ENCODE measurements around the gene FPGS.

DNA sequence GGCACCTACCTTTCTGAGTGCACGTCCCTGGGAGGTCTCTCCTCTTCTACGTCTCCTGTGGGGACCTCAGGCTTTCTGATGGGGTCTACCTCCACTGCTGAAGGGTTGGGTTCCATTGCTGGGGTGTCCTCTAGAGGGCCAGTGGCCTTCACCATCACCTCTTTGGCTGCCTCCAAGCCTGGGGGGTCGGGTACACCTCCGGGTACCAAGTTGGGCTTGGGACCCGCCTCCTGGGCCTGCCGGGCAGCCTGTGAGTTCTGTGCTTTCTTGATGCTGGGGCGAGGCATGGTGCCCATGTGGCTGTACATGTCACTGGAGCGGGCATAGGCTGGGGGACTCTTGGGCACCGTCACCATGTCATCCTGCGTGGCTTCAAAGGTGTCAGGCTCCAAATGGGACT lies 28.7 kb upstream of the FPGS start:
- TF ChIP-seq, protein P1, sequence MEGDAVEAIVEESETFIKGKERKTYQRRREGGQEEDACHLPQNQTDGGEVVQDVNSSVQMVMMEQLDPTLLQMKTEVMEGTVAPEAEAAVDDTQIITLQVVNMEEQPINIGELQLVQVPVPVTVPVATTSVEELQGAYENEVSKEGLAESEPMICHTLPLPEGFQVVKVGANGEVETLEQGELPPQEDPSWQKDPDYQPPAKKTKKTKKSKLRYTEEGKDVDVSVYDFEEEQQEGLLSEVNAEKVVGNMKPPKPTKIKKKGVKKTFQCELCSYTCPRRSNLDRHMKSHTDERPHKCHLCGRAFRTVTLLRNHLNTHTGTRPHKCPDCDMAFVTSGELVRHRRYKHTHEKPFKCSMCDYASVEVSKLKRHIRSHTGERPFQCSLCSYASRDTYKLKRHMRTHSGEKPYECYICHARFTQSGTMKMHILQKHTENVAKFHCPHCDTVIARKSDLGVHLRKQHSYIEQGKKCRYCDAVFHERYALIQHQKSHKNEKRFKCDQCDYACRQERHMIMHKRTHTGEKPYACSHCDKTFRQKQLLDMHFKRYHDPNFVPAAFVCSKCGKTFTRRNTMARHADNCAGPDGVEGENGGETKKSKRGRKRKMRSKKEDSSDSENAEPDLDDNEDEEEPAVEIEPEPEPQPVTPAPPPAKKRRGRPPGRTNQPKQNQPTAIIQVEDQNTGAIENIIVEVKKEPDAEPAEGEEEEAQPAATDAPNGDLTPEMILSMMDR (optimal IDR thresholded peaks at IDR 0.05 in 1 of 3, IDR thresholded peaks at IDR 0.05 in 1 of 3, conservative IDR thresholded peaks at IDR 0.05 in 1 of 3; ENCODE audit: extremely low read depth in 1 of 3, insufficient read depth in 2 of 3, low read length in 3 of 3): no peak
- no peak for TF ChIP-seq EZH2 (IDR thresholded peaks at IDR 0.05; ENCODE audit: low read length)
